Measurements from ENCODE around the gene RPP21.

DNA sequence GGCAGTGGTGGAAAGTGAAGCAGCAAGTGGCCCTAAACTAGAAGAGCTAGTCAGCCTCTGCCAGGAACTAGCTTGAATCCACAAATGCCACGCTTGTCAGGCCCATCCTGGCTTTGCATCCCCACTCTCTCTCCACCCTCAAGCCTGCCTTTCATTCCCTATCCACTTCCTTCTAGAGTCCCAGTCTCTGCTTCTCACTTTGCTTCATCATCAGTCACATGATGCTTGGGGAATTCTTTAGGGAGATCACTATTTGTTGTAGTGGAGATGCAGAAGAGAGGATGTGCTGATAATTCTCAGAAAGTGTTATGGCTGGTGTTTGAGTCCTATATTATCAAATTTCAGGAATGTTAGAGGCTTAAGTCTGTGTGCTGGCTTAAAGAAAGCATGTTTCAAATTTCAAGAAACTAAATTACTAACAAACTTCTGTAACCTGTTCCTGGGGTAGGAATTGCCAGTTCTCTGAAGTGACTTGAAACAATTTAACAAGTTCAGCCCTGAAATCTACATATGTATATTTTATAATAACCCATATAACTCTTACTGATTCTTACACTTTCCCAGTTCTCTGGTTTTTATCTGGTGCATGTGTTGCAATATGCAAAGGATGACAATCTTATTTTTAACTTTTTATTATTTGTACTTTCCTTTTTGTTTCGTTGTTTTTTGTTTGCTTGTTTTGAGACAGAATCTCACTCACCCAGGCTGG lies 10.7 kb upstream of the RPP21 start:
- TF ChIP-seq, protein P1, sequence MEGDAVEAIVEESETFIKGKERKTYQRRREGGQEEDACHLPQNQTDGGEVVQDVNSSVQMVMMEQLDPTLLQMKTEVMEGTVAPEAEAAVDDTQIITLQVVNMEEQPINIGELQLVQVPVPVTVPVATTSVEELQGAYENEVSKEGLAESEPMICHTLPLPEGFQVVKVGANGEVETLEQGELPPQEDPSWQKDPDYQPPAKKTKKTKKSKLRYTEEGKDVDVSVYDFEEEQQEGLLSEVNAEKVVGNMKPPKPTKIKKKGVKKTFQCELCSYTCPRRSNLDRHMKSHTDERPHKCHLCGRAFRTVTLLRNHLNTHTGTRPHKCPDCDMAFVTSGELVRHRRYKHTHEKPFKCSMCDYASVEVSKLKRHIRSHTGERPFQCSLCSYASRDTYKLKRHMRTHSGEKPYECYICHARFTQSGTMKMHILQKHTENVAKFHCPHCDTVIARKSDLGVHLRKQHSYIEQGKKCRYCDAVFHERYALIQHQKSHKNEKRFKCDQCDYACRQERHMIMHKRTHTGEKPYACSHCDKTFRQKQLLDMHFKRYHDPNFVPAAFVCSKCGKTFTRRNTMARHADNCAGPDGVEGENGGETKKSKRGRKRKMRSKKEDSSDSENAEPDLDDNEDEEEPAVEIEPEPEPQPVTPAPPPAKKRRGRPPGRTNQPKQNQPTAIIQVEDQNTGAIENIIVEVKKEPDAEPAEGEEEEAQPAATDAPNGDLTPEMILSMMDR (IDR thresholded peaks at IDR 0.05), result no peak
- TF ChIP-seq ZFX (IDR thresholded peaks at IDR 0.05; ENCODE audit: borderline replicate concordance), result no peak
